HG03025 (cell line): Measurements from ENCODE around the gene CARD11.
A peak's percentile ranks its signal among the peaks of the same experiment; 100 is the strongest.

ENCODE experiments used
- ATAC-seq: cut with Tn5 transposase; IDR thresholded peaks from one replicate; pipeline ENCODE4 v1.9.1; 2021; ENCODE audit warnings: mild to moderate bottlenecking, moderate library complexity; ENCODE audit not compliant: unreplicated experiment, low FRiP score

Gene CARD11

DNA sequence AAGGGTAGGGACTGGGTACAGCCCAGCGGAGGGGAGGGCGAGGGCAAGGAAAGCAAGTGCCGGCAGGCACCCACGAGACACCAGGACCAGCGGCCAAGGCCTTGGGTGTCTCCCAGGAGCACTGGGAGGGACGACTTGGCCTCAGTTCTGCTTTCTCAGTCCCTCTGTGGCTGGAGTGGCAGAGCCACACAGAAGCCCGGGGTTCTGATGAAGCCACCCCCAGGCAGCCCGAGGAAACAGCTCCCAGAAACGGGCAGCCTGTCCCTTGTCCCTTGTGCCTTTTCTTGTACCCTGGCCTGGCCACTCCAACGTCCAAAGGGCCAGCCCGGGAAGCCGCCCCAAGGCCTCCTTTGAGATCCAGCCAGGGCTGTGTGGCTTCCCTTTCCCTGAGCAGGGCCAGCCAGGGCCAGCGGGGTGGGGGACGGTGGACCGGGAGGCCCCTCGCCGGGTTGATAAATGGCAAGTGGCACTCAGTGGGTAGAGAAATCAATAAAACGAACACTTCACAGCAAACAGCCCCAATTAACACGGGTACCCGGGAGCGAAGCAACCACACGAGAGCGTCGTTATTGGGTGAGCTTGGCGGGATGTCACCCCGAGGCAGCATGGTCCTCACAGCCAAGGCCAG lies 129.8 kb downstream of the CARD11 start:
- ATAC-seq: no peak

DNA sequence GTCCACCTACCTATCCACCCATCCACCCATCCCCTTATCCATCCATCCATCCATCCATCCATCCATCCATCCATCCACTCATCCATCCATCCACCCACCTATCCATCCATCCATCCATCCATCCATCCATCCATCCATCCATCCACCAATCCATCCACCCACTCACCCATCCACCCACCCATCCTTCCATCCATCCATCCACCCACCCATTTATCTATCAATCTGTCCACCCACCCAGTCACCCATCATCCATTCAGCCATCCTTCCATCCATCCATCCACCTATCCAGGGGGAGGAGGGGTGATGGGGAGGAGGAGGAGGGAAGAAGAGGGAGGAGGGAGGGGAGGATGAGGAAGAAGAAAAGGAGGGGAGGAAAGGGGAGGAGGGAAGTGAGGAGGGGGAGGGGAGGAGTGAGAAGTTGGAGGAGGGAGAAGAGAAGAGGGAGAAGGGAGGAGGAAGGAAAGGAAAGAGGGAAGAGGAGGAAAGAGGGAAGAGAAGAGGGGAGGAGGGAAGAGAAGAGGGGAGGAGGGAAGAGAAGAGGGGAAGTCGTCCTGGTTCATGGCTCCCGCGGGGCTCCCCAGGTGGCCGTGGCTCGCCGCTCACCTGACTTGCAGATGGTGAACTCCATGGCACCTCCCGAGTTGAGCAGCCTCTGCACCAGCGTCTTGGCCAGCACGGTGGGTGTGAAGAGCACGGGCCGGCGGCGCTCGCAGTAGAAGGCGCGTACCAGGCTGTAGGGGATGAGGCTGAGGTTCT lies 130.8 kb downstream of the CARD11 start:
- no peak for ATAC-seq

DNA sequence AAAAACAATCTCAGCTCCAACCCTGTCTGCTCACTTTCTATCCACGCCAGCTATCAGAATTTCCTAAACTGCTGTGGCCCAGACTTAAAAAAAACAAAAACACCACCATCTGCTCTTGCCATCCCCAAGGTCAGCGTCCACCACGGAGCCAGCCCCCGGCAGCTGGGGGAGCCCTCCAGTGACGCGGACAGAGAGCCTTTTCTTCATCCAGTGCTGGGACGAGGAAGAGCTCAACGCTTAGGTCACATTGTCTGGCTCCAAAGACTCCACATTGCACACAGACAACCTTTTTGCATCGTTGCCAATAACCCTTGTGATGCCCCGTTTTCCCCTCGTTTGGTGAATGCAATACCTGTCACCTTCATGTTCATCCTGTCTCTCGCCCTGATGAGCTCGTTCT lies 132.2 kb downstream of the CARD11 start:
- ATAC-seq: no peak

DNA sequence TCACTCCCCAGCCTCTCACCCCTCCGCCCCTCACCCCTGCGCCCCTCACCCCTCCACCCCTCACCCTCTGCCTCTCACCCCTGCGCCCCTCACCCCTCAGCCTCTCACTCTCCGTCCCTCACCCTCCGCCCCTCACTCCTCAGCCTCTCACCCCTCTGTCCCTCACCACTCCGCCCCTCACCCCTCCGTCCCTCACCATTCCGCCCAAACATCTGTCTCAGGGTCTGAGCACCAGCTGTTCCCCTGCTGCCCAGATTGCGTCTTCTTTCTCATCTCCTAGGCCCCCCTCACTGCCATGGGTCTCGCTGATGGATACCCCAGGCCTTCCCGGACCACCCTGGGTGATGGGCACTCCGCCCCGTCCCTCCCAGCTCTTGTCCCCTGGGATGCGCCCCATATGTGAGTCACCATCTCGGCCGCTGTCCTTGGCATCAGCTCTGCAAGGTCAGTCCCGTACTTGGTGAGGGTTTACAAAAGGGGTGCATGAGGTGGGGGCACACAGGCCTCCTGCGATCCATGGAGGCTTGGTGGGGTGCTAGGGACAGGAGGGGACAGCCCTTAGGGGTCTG lies 134.1 kb downstream of the CARD11 start:
- no peak for ATAC-seq

DNA sequence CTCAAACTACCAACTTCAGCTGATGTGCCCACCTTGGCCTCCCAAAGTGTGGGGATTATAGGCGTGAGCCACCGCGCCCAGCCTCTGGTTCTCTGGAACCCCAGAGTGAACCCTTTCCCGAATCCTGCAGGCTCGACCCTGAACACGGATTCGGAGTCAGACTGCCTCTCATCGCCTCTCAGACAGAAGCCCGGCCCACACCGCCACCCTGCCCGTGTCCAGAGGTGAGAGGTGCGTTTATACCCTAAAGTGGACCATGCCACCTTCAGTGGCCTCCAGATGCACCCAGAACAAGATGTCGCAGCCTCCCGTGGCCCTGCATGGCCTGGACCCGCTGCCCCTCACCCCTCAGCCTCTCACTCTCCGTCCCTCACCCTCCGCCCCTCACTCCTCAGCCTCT lies 134.6 kb downstream of the CARD11 start:
- no peak for ATAC-seq

DNA sequence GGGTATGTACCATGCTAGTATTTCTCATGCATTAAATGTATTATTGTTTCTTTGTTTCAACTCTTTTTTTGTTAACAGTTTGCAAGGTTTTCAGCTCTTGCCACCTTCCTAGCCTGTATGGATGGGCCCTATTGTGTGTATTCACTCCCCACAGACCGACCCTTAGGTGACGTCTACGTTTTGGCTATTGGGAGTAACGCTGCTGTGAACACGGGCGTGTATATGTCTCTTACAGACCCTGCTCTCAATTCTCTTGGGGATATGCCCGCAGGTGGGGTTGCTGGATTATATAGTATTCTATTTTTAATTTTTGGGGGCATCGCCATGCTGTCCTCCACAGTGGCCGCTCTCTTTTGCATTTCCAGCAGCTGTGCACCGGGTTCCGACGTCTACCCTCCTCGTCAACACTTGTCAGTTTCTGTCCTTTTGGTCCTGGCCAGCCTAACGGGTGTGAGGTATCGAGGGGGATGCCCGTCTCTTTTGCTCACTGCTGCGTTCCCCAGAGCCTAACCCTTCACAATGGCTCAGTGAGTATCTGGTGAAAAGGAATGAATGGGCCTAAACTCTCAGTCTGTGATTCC lies 135.5 kb downstream of the CARD11 start:
- ATAC-seq: no peak

DNA sequence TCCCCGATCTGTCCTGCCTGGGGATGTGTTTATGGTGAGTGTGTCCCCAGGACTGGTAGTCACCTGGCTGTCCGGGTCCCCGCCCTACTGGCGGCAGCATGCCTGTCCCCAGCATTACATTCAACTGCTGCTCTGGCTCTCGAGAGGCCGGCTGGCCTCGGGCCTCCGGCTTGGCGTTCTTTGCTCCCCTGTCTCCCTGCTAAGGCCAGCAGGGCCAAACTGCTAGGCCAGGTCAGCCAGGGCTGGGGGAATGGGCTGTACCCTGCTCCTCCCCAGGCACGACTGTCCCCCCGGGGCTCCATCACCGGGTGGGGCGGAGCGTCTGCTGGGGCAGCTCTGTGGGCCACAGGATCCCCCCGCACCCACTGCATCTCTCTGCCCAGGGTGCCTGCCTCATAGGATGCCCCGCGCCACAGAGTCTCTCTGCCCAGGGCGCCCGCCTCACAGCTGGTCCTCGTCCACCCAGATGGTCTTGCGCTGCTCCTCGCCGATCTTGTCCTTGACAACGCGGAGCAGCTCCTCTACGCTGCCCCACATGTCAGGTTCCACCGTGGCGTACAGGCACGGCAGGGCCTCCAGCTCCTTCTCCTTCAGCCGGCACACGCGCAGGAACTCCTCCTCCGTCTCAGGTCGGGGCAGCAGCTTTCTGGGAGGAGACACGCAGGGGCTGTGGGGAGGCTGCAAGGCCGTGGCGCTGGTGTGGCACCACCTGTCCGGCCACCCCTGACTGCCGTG lies 137.3 kb downstream of the CARD11 start:
- no peak for ATAC-seq

DNA sequence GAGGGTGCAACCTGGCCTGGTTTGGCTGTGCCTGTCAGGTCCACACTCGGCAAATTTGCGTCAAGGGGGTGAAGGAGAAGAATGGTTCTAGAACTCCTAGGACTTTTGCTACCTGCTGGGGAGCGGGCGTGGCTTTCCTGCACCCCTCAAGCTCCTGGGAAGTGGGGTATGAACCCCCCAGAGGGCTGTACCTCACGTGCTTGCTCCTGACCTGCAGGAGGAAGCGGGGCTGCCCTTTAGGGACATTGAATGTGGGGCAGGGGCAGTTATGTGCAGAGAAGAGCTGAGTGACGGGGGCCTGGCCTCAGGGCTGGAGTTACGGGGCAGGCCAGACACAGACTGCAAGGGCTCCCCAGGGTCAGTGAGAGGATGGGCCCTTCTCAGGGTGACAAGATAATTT lies 138.2 kb downstream of the CARD11 start:
- no peak for ATAC-seq

DNA sequence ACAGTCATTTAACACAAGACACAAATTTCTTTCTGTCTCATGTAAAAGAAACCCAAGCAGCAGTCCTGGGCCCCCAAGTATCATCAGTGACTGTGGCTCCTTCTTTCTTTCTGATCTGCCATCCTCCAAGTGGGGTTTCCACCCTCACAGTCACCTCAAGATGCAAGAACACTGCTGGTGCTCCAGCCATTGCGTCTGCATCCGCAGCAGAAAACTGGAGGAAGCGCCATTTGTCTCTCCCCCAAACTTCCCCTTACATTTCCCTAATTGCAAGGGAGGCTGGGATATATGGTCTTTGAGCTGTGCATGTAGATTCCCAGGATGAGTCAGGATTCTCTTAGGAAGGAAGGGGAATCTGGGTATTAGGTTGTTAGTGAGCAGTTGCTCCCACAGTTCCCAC lies 138.6 kb downstream of the CARD11 start:
- no peak for ATAC-seq

DNA sequence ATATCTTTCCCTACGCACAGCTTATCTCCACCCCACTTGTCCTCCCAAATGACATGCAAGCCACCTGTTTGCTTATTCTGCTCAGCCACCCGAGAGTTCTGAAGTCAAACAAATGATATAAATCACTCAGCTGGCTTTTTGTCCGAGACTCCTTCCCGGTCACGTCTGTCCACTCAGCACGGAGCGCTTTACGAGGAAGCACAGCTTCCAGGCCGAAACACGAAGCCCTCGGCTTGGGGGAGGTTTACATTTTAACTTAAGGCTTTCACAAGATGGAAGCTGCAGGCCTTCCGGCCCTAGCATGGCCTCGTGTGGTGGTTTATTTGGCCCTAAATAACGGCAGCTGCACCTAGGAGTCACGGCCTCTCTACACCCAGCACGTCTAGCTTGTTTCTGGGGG lies 139.5 kb downstream of the CARD11 start:
- ATAC-seq: no peak

DNA sequence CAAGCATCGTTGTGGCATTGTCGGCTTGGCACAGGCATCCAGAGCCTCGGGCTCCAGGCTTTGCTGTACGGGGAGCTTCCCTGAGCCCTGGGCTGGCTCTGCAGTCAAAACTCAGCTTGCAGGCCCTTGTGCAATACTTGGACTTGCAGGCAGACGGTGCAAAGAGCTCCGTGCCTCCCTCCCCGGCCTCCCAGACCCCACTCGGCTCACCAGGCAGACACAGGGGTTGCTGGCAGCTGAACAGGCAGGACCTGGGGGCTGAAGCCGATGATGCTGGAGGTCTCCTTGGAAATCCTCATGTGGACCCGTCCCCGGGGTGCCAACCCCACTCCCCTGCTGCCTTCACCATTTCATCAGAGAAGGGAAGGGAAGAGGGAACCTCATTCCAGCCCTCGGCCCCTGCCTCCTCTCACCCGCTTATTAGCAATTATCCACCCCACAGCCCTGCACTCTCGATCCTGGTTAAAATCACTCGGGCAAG lies 139.9 kb downstream of the CARD11 start:
- no peak for ATAC-seq

DNA sequence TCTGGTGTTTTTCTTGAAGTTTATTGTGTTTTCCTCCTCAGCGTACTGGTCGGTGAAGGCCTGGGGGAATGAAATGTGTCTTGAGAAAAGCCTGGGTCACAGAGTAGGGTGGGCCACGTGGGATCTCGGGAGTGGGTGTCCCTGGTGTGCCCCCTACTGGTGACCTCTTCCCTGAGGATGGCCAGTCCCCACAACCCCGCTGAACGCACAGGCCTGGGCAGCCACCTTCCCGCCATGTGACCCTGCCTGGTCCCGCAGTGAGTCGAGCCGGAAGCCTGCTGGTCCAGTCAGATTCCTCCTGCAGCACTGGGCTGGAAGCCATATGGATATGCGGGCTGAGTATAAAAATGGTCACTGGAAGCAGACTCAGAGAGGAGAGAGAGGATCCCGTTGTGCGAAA lies 146.6 kb downstream of the CARD11 start:
- no peak for ATAC-seq

DNA sequence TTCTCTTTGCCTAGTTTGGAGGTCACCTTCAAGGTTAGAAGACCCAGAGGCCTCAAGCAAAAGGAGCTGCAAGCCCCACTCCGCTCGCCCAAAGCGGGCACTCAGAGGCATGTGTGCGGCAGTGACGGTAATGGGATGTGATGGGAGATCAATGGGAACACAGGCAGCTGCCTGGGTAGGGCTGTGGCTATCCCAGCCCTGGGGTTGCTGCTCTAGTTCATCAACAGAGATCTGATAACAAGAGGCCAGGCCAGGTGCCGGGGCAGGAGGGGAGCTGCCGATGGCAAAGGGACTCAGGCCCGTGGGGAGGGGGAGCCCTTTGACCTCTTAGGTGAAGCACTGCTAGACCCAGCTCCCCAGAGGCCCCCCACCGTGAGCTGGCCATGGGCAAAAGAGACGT lies 147.5 kb downstream of the CARD11 start:
- ATAC-seq: no peak

DNA sequence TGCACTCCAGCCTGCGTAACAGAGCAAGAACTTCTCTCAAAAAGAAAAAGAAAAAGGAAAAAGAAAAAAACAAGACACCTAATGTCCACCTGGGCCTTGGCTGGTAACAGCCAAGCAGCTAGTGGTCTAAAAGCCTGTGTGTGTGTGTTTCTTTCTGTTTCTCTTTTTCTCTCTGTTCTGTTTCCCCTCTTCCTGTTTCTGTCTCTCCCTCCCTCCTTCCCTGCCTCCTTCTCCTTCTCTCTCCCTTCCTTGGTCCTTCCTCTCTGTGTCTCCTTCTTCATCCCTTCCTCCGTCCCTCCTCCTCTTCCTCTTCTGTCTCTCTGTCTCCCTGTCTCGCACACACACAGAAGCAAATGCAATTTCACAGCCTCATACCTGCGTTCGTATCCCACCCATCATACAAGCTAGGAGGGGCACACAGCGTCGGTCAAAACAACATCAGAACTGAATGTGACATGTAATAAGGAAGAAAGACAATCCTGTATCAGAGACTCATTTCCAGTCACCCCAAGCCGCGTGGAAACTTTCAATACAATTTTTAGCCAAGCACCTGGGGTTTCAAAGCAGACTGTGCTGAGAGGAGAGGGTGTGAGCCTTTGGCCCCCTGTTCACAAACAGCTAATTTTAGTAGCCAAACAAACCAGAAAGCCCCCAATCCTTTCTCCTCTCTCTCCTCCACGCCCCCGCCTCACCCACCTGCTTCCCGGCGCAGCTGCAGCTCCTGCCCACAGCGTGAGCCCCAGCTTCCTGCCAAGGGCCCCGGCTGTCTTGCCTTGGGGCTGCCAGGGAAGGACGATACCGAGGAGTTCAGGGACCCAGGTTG lies 149.3 kb downstream of the CARD11 start:
- peak; percentile 80 for ATAC-seq

DNA sequence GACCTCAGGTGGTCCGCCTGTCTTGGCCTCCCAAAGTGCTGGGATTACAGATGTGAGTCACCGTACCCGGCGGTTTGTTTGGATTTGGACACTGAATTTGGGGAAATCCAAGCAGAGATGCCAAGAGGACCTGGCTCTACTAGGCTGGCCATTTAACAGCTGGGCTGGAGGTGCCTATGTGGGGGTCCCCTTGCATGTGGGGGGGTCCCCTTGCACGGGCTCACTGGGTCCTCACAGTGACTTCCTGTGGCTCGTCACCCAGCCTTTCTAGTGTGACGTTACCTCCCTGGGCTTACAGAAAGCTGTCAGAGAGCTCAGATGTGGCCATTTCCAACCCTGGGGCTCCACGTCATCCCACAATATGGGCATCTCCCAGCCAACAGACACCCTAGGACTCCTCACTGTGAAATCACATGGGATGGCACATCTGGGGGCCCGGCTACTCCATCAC lies 150.2 kb downstream of the CARD11 start:
- no peak for ATAC-seq

DNA sequence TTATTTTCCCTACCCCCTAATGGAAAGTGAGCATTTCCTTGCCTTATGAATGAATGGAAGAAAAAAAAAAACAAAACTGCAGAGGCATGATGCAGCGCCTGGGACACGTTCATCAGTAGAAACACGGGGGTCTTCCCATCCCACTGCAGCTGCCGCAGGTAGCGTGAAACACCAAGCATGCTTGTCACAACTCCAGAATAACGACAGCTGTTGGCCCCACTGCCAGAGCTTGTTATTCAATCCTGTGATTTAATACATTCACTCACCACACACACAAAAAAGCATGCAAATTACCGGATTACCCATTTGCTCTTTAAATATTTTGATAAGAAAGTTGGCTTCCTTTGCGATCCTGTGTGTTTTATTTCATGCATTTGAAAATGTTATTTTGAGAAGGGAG lies 151.1 kb downstream of the CARD11 start:
- ATAC-seq: no peak

DNA sequence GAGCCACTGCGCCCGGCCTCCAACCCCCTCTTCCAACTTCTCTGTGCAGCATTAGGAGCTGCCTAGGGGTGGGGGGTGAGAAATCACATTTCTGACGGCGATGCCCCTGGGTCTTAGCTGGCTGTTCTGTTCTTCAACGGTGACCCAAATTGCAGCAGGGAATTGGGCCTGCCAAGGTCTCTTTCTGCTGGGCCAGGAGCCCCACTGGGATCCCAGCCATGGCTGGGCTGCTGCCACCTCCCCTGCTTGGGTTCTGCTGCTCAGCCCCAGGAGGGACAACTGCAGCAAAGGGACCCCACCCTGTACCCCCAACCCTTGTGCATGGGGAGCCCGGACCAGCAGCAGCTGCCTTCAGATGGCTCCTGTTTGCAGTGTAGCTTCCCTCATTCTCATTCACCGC lies 155.9 kb downstream of the CARD11 start:
- ATAC-seq: no peak

DNA sequence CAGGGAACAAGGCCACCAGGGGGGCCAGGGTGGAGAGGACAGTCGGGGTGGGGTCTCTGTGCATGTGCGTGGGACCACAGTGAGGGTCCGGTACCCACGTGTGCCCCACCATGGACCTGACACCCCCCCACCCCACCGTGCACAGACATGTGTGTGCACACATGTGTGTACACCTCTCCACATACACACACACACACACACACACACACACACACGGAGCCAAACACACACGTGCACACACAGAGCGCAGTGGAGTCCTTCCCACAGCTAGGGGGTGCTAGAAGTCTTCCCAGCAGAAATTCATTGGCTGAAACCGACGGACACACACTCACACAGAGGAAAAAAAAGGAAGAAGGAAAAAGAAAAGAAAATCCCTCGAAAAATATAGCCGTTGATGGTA lies 156.8 kb downstream of the CARD11 start:
- no peak for ATAC-seq

DNA sequence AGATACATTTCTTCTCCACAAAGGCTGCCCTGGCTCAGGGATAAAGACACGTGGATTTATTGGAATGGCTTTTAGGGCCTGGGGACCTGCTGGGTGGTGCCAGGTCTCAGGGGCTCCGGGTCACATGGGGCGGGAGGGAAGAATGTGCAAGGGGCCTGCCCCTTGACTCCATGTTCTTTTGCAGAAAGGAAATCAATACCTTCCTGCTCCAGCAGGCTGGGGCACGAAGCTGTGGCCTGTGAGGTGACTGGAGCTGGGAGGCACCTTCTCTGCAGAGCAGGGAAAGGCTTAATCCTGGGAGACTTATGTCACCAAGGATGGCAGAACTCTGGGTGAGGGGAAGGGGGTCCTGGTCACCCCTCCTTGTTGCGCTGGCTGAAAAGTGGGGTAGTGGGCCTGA lies 157.3 kb downstream of the CARD11 start:
- no peak for ATAC-seq

DNA sequence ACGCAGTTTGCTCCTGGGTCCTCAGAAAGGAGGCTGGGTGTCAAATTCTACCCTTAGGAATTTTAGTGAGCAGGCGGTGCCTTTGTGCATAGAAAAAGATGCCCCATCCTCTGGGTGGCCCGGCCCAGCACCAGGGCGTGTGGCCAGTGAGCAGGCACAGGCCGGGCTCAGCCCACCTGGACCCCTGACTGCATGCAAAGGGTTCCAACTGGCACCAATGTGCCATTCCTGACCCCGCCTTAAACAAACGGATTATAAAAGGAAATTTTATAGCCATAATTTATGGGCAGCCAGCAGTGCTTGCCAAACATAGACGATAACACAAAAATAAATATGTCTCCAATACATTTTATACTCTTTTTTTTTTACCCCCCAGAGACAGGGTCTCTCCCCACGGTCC lies 159.5 kb downstream of the CARD11 start:
- ATAC-seq: no peak
